PC-3 (cell line): ENCODE data around the gene STRN3. TPM values are rescaled to one million over a fixed set of nuclear protein-coding genes. Genes with fewer than 3 reads are reported as not detected.

Experiments
- ATAC-seq: fragments of 200-7000 bp; cut with Tn5 transposase; 2 replicates; pipeline ENCODE4 v1.9.1; 2020; ENCODE audit warnings: mild to moderate bottlenecking, moderate library complexity
- BruUV-seq: library from RNA; stranded (reverse); fragments of 400-500 nt; replicated peaks from 2 replicates; lab custom pipeline; 2021; lab: Mats Ljungman, UMichigan
- CTCF ChIA-PET: fragments of 300-600 bp; sonication (Branson Sonifier 250); formaldehyde crosslinking; loops from one replicate; lab custom pipeline; 2022; ENCODE audit warnings: antibody characterized with exemption; lab: Charles Lee
- POLR2A ChIA-PET: fragments of 300-600 bp; sonication (Branson Sonifier 250); formaldehyde crosslinking; loops from one replicate; lab custom pipeline; 2022; ENCODE audit warnings: antibody characterized with exemption; ENCODE audit not compliant: unreplicated experiment; lab: Charles Lee
- DNase-seq: peaks from one replicate; pipeline ENCODE4 v3.0.0-alpha.2; 2015
- H2AFZ ChIP-seq: fragments of 300-600 bp; sonication (generic); 2 replicates; pipeline ENCODE4 v1.6.0; 2016; ENCODE audit warnings: antibody characterized with exemption, low read length
- H3F3A ChIP-seq: fragments of 300-600 bp; sonication (generic); one replicate; pipeline ENCODE4 v1.6.0; 2017; ENCODE audit warnings: antibody characterized with exemption, low read length, control low read depth, mild to moderate bottlenecking; ENCODE audit not compliant: unreplicated experiment
- H3K27ac ChIP-seq: fragments of 300-600 bp; sonication (generic); 2 replicates; pipeline ENCODE4 v1.5.1; 2016; ENCODE audit warnings: mild to moderate bottlenecking, low read length
- H3K27me3 ChIP-seq: fragments of 300-600 bp; sonication (generic); 2 replicates; pipeline ENCODE4 v1.6.1; 2016; ENCODE audit warnings: low read length, mixed read lengths
- H3K36me3 ChIP-seq: fragments of 300-600 bp; sonication (generic); 2 replicates; pipeline ENCODE4 v1.6.1; 2016; ENCODE audit warnings: low read depth, mixed run types, low read length, mixed read lengths
- H3K4me1 ChIP-seq: fragments of 300-600 bp; sonication (generic); 2 replicates; pipeline ENCODE4 v1.5.1; 2016; ENCODE audit warnings: low read length; ENCODE audit not compliant: insufficient read depth
- H3K4me2 ChIP-seq: fragments of 300-600 bp; sonication (generic); 2 replicates; pipeline ENCODE4 v1.6.0; 2016; ENCODE audit warnings: low read length
- H3K4me3 ChIP-seq: fragments of 300-600 bp; sonication (generic); 2 replicates; pipeline ENCODE4 v1.5.1; 2016; ENCODE audit warnings: mild to moderate bottlenecking, low read length, mixed read lengths
- H3K79me2 ChIP-seq: fragments of 300-600 bp; sonication (generic); 2 replicates; pipeline ENCODE4 v1.6.1; 2017; ENCODE audit warnings: low read length, mixed read lengths
- H3K9ac ChIP-seq: fragments of 300-600 bp; sonication (generic); 2 replicates; pipeline ENCODE4 v1.6.0; 2016; ENCODE audit warnings: mild to moderate bottlenecking, low read length
- H3K9me2 ChIP-seq: fragments of 300-600 bp; sonication (generic); replicated peaks from 2 replicates; pipeline ENCODE4 v1.6.1; 2016; ENCODE audit warnings: mixed run types, low read length, mixed read lengths
- H3K9me3 ChIP-seq: fragments of 300-600 bp; sonication (generic); 2 replicates; pipeline ENCODE4 v1.6.1; 2016; ENCODE audit warnings: low read length, mixed read lengths
- H4K20me1 ChIP-seq: fragments of 300-600 bp; sonication (generic); 2 replicates; pipeline ENCODE4 v1.6.1; 2016; ENCODE audit warnings: low read length, mixed read lengths
- CTCF ChIP-seq: fragments of 300-600 bp; sonication (generic); conservative IDR thresholded peaks from 2 replicates; pipeline ENCODE4 v1.5.1; 2017; ENCODE audit warnings: antibody characterized with exemption, low read depth, mild to moderate bottlenecking, low read length
- EZH2 ChIP-seq: fragments of 300-600 bp; sonication (generic); IDR thresholded peaks from one replicate; pipeline ENCODE4 v1.6.1; 2017; ENCODE audit warnings: antibody characterized with exemption, mild to moderate bottlenecking, low read length; ENCODE audit not compliant: unreplicated experiment
- EZH2phosphoT487 ChIP-seq: fragments of 300-600 bp; sonication (generic); IDR thresholded peaks from 2 replicates; pipeline ENCODE4 v1.6.1; 2018; ENCODE audit warnings: mild to moderate bottlenecking, antibody characterized with exemption, low read length, borderline replicate concordance
- intact Hi-C: fragments of 100-400 bp; cut with micrococcal nuclease; formaldehyde crosslinking; loops from 2 replicates; pipeline ENCODE4 v1.9.0; 2023
- total RNA-seq: library from RNA; depleted of rRNA; stranded (reverse); fragments of >200 nt; gene quantifications from 2 replicates; pipeline ENCODE4 v1.2.3, GENCODE V29; 2014

The STRN3 gene
- total RNA-seq, 1 experiment from 2014 or later: 41.4 TPM

DNA sequence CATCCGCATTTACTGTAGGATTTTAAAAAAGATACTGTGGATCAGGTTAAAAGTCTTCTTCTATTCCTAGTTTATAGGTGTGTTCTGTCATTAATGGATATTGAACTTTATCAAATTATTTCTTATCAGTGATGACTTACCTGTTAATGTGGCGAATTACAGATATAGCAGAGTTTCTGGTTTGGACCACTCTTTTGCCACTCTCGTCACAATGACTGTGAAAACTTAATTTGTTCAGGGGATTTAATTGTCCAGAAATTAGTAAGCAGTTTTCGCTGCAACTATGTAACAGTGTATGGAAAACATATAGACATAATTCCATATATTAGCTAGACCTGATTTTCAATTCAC, 137.0 kb downstream of the STRN3 start:
- no TSS peak for BruUV-seq
- no peak overlapping the region for H3K4me2 ChIP-seq
- no peaks in the 10 kb centered on the region for H3F3A ChIP-seq
- H3K36me3 ChIP-seq: peaks cover 4% of the 10 kb centered on the region; the same call in 1 of the 2 replicates
- H2AFZ ChIP-seq: no peak overlapping the region
- H3K9me2 ChIP-seq: no peaks in the 10 kb centered on the region
- no peak overlapping the region for H3K4me3 ChIP-seq
- no peaks in the 10 kb centered on the region for H4K20me1 ChIP-seq
- no peaks in the 10 kb centered on the region for H3K79me2 ChIP-seq
- CTCF ChIA-PET: no interaction called here
- no peaks in the 10 kb centered on the region for H3K9me3 ChIP-seq
- DNase-seq: no peak
- no peaks in the 10 kb centered on the region for H3K4me1 ChIP-seq
- no peak for ATAC-seq
- POLR2A ChIA-PET: no interaction called here
- H3K27me3 ChIP-seq: no peaks in the 10 kb centered on the region
- intact Hi-C loops: no loop called here
- H3K9ac ChIP-seq: no peak overlapping the region
- H3K27ac ChIP-seq: no peak overlapping the region
- TF ChIP-seq EZH2phosphoT487 (no peak), CTCF (no peak), EZH2 (no peak)

DNA sequence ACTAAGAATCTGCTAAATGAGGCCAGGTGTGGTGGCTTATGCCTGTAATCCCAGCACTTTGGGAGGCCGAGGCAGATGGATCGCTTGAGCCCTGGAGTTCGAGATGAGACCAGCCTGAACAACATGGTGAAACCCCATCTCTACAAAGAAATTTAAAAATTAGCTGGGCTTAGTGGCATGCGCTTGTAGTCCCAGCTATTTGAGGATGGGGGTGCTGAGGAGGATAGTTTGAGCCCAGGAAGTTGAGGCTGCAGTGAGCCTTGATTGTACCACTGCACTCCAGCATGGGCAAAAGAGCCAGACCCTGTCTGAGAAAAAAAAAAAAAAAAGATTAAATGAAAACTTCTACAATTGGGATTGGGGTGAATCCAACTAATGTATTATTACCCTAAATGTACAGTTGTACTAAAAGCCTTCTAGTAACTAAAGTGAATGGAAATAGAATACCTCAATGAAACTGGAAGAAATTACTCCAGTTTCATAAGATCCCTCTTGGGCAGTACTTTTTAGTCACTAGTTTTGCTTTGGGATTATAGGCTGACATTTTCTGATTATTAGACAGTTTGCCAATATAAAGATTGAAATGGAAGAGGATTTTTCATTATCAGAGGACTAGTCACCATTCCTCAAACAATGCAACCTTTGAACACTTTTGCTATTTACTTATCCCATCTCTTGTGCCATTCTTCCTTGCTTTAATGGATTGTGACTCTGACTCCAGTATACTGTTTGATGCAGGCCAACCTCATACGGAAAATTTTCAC, 137.5 kb downstream of the STRN3 start:
- Histone ChIP-seq H3K4me2 (no peak overlapping the region), H3K36me3 (0 out of 2 replicates have a peak, but pooled peaks cover 3% of the 10 kb centered on the region), H3K79me2 (no peaks in the 10 kb centered on the region), H3K27ac (no peak overlapping the region), H3K9me2 (no peaks in the 10 kb centered on the region), H4K20me1 (no peaks in the 10 kb centered on the region), H3K4me1 (no peaks in the 10 kb centered on the region), H3K9ac (no peak overlapping the region), H3K27me3 (no peaks in the 10 kb centered on the region), H2AFZ (no peak overlapping the region), H3K4me3 (no peak overlapping the region), H3K9me3 (no peaks in the 10 kb centered on the region), H3F3A (no peaks in the 10 kb centered on the region)
- ATAC-seq (no peak), DNase-seq (no peak)
- intact Hi-C loops: no loop called here
- CTCF ChIA-PET: no interaction called here
- TF ChIP-seq EZH2phosphoT487 (no peak), EZH2 (no peak)
- POLR2A ChIA-PET: no interaction called here
- BruUV-seq: no TSS peak

DNA sequence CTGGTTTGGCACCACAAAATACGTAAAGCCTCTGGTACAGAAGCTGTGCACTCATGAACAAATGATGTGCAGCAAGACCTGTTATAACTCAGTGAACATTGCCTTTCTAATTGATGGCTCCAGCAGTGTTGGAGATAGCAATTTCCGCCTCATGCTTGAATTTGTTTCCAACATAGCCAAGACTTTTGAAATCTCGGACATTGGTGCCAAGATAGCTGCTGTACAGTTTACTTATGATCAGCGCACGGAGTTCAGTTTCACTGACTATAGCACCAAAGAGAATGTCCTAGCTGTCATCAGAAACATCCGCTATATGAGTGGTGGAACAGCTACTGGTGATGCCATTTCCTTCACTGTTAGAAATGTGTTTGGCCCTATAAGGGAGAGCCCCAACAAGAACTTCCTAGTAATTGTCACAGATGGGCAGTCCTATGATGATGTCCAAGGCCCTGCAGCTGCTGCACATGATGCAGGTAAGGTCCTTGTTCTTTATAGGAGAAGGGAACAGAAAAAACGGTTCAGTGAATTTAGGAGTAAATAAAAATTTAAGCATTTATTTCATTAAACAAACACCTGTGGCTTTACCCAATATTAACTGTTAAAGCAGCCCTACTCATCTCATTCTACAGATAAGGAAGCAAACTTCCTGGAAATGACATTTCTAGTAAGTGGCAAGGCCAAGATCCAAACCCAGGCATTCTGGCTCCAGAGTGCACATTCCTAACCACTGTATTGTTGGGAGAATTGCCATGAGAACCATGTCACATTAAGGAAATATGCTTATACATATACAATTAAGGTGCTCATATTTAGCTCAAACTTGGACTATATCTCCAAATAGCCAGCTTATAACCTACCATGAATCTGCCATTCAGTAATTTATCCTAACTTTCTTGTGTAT, 140.1 kb downstream of the STRN3 start:
- no peaks in the 10 kb centered on the region for H3F3A ChIP-seq
- POLR2A ChIA-PET: no interaction called here
- H2AFZ ChIP-seq: no peak overlapping the region
- ATAC-seq: 0 out of 2 replicates have a peak, but pooled peaks have one; percentile 12
- no peak overlapping the region for H3K27ac ChIP-seq
- no peak for TF ChIP-seq CTCF
- no peak for TF ChIP-seq EZH2phosphoT487
- TF ChIP-seq EZH2: no peak
- no TSS peak for BruUV-seq
- no peaks in the 10 kb centered on the region for H3K9me3 ChIP-seq
- no peaks in the 10 kb centered on the region for H3K79me2 ChIP-seq
- no peaks in the 10 kb centered on the region for H3K4me1 ChIP-seq
- no peaks in the 10 kb centered on the region for H4K20me1 ChIP-seq
- CTCF ChIA-PET: no interaction called here
- H3K36me3 ChIP-seq: no peaks in the 10 kb centered on the region
- intact Hi-C loops: no loop called here
- H3K27me3 ChIP-seq: no peaks in the 10 kb centered on the region
- no peaks in the 10 kb centered on the region for H3K9me2 ChIP-seq
- DNase-seq: no peak
- no peak overlapping the region for H3K9ac ChIP-seq
- H3K4me2 ChIP-seq: no peak overlapping the region
- H3K4me3 ChIP-seq: no peak overlapping the region
